K562 (cell line): ENCODE results near the gene CEACAM5. TPM values are rescaled to one million over a fixed set of nuclear protein-coding genes. Genes with fewer than 3 reads are reported as not detected.

Experiments
- ATAC-seq: fragments of 200-7000 bp; cut with Tn5 transposase; 3 replicates; pipeline ENCODE4 v1.9.1; 2020; ENCODE audit warnings: moderate library complexity
- BruUV-seq: library from RNA; stranded (reverse); fragments of 400-500 nt; replicated peaks from 2 replicates; lab custom pipeline; 2021; lab: Mats Ljungman, UMichigan
- CTCF ChIA-PET: fragments of 300-600 bp; formaldehyde crosslinking; extraction: SDS; loops from one replicate; lab custom pipeline; 2021; ENCODE audit warnings: low intra/inter-chr PET ratio; lab: Yijun Ruan, JAX
- POLR2A ChIA-PET: fragments of 300-600, 350-650 bp; sonication (Branson Sonifier 250); formaldehyde crosslinking; extraction: SDS; loops from one replicate; lab custom pipeline; 2021; ENCODE audit warnings: antibody characterized with exemption, inconsistent platforms; lab: Yijun Ruan, JAX
- DNase-seq, 4 experiments: peaks; one replicate each; pipeline versions ENCODE4 v3.0.0 to v3.0.0-alpha.2; 2011 to 2018; ENCODE audit warnings: low spot score in 3 of 4, mixed read lengths in 3 of 4; ENCODE audit errors: extremely low read depth in 1 of 4
- FAIRE-seq: peaks from 2 replicates; lab custom pipeline; 2011; peaks lifted over from hg19 to GRCh38; lab: Jason Lieb, UNC
- H2AFZ ChIP-seq: 2 replicates; pipeline ENCODE4 v1.6.0; 2011; ENCODE audit warnings: low read depth, low read length, control low read depth, inconsistent platforms
- H3K27ac ChIP-seq: fragments of 200-600 bp; 3 replicates; pipeline ENCODE4 v1.8.0; 2011; ENCODE audit warnings: low read depth, mild to moderate bottlenecking, control low read depth, inconsistent platforms, low read length, moderate library complexity, mixed read lengths; ENCODE audit errors: extremely low read depth
- H3K27me3 ChIP-seq, 2 experiments: fragments of 300-600 bp in 1 of 2; 2 replicates in 1 of 2; 3 replicates in 1 of 2; pipeline versions ENCODE4 v1.6.0 to v1.8.0; 2011; ENCODE audit warnings: inconsistent platforms in 2 of 2, low read length in 2 of 2, mild to moderate bottlenecking in 1 of 2, mixed read lengths in 1 of 2, moderate library complexity in 1 of 2; ENCODE audit not compliant: control insufficient read depth in 2 of 2, insufficient read depth in 2 of 2
- H3K36me3 ChIP-seq: fragments of 300-600 bp; 3 replicates; pipeline ENCODE4 v1.8.0; 2011; ENCODE audit warnings: mild to moderate bottlenecking, low read length, inconsistent platforms; ENCODE audit not compliant: control insufficient read depth, insufficient read depth
- H3K4me1 ChIP-seq, 2 experiments: fragments of 200-600 bp in 1 of 2; replicated peaks in 1 of 2; 2 replicates in 1 of 2; 3 replicates in 1 of 2; pipeline versions ENCODE4 v1.5.1 to v1.8.0; 2011; ENCODE audit warnings: inconsistent platforms in 2 of 2, low read length in 2 of 2, mild to moderate bottlenecking in 1 of 2, mixed read lengths in 1 of 2, moderate library complexity in 1 of 2; ENCODE audit not compliant: control insufficient read depth in 2 of 2, insufficient read depth in 2 of 2
- H3K4me2 ChIP-seq: 2 replicates; pipeline ENCODE4 v1.6.1; 2011; ENCODE audit warnings: low read length, control low read depth, inconsistent platforms, mixed read lengths; ENCODE audit not compliant: insufficient read depth
- H3K4me3 ChIP-seq: fragments of 200-600 bp; sonication (generic), shearing (Covaris generic); 2 replicates; pipeline ENCODE4 v1.5.1; 2016; ENCODE audit warnings: control low read depth, inconsistent platforms
- H3K79me2 ChIP-seq: fragments of 200-600 bp; 3 replicates; pipeline ENCODE4 v1.8.0; 2011; ENCODE audit warnings: low read length, inconsistent platforms; ENCODE audit not compliant: control insufficient read depth, insufficient read depth
- H3K9ac ChIP-seq, 2 experiments: 2 replicates each; pipeline versions ENCODE4 v1.6.0 to v1.6.1; 2011; ENCODE audit warnings: low read depth in 2 of 2, low read length in 2 of 2, control low read depth in 1 of 2, inconsistent platforms in 1 of 2, mild to moderate bottlenecking in 1 of 2, mixed read lengths in 1 of 2; ENCODE audit not compliant: insufficient read depth in 1 of 2
- H3K9me1 ChIP-seq: one replicate; pipeline ENCODE4 v1.6.0; 2011; ENCODE audit warnings: inconsistent platforms, mild to moderate bottlenecking, low read length, moderate library complexity; ENCODE audit not compliant: control insufficient read depth, insufficient read depth
- H3K9me3 ChIP-seq: replicated peaks from 2 replicates; pipeline ENCODE4 v1.5.1; 2011; ENCODE audit warnings: low read depth, low read length, inconsistent platforms; ENCODE audit not compliant: control insufficient read depth, insufficient read depth
- H4K20me1 ChIP-seq: replicated peaks from 2 replicates; pipeline ENCODE4 v1.6.1; 2011; ENCODE audit warnings: low read length, inconsistent platforms, mixed read lengths; ENCODE audit not compliant: control insufficient read depth, insufficient read depth
- EHMT2 ChIP-seq: fragments of 450-650 bp; IDR thresholded peaks from 2 replicates; pipeline ENCODE4 v1.6.1; 2018; ENCODE audit warnings: antibody characterized with exemption
- EZH2 ChIP-seq: IDR thresholded peaks from 2 replicates; pipeline ENCODE4 v1.6.1; 2012; ENCODE audit warnings: low read depth, mild to moderate bottlenecking, inconsistent platforms, low read length, borderline replicate concordance
- HMGXB4 ChIP-seq: sonication (generic); formaldehyde crosslinking; IDR thresholded peaks from 2 replicates; pipeline ENCODE4 v1.8.1; 2023; ENCODE audit warnings: mild to moderate bottlenecking, missing genetic modification reagents
- MIER1 ChIP-seq: fragments of 450-650 bp; IDR thresholded peaks from 2 replicates; pipeline ENCODE4 v1.6.1; 2016; ENCODE audit warnings: antibody characterized with exemption, mild to moderate bottlenecking, low read depth
- OTX1 ChIP-seq: fragments of 450-650 bp; formaldehyde crosslinking; IDR thresholded peaks from 2 replicates; pipeline ENCODE4 v1.4.0; 2022; ENCODE audit warnings: mild to moderate bottlenecking
- REST ChIP-seq, 2 experiments: fragments of 450-650 bp; formaldehyde crosslinking in 1 of 2; IDR thresholded peaks; 2 replicates each; pipeline versions ENCODE4 v1.4.0 to v1.6.1; 2014 to 2020; ENCODE audit warnings: mild to moderate bottlenecking in 2 of 2, borderline replicate concordance in 1 of 2, low read depth in 1 of 2
- ZNF511 ChIP-seq: sonication (generic); formaldehyde crosslinking; IDR thresholded peaks from 2 replicates; pipeline ENCODE4 v1.8.0; 2022; ENCODE audit warnings: mild to moderate bottlenecking, missing genetic modification reagents
- WGBS: fragments of 100-300 bp; shearing (Covaris generic); methylation state at CpG from one replicate; pipeline ENCODE4 v1.1.6; 2016; ENCODE audit warnings: low coverage, mixed read lengths; ENCODE audit not compliant: insufficient coverage; ENCODE audit errors: missing lambda C conversion rate; 5-methylcytosine and 5-hydroxymethylcytosine counted together
- in situ Hi-C: fragments of 300-500 bp; cut with MboI; formaldehyde crosslinking; loops from 4 replicates; pipeline ENCODE4 v1.15.0; 2018; ENCODE audit warnings: inconsistent platforms, mixed read lengths
- intact Hi-C: fragments of 100-400 bp; cut with micrococcal nuclease; formaldehyde crosslinking; loops from 2 replicates; pipeline ENCODE4 v1.14.2; 2022
- polyA plus RNA-seq, 8 experiments: library from polyadenylated mRNA; depleted of rRNA in 4 of 8; stranded (reverse) in 5 of 8; unstranded in 3 of 8; fragments of >200 nt; fragmentation: Nextera tagmentation in 2 of 8; fragmentation: Illumina TruSeq in 1 of 8; extraction: Ambion mirVana in 2 of 8; extraction: Trizol in 1 of 8; gene quantifications; 2 replicates each; pipeline versions ENCODE4 v1.2.1 to v1.2.3, GENCODE V29; 2011 to 2014; ENCODE audit warnings: inconsistent platforms in 1 of 8, missing spikeins in 1 of 8
- total RNA-seq, 7 experiments: library from RNA; depleted of rRNA in 6 of 7; stranded (reverse); fragments of >200 nt in 6 of 7; fragmentation: Illumina TruSeq in 2 of 7; extraction: Trizol in 2 of 7; gene quantifications; 2 replicates each; pipeline versions ENCODE4 v1.2.1 to v1.2.3, GENCODE V29; 2011 to 2021; ENCODE audit warnings: low replicate concordance in 1 of 7
- TF ChIP-seq, protein P1 (sequence below): fragments of 250-450 bp; sonication (Bioruptor Pico); IDR thresholded peaks from 2 replicates; pipeline ENCODE4 v1.8.0; 2021; ENCODE audit warnings: mild to moderate bottlenecking, moderate library complexity

Gene CEACAM5
- total and polyA plus RNA-seq, 9 of the 15 experiments (the other 6 are each of a cell fraction or from before 2014, with no cell fraction given), result 0.33 TPM; not detected in 8

GRCh38 chr19:41705393-41706174, 2.8 kb upstream of the CEACAM5 start:
- no TSS peak for BruUV-seq
- no peak overlapping the region for H3K4me3 ChIP-seq
- DNase-seq (peak; percentile 35 to 49 (median 42)), ATAC-seq (peak; percentile 52), FAIRE-seq (no peak)
- H3K9me1 ChIP-seq, result no peaks in the 10 kb centered on the region
- POLR2A ChIA-PET, result no interaction called here
- no peak overlapping the region for H3K9ac ChIP-seq
- in situ Hi-C loops, result loop anchor here (5.0 kb wide), 1 partner anchor 42 kb away; no protein-coding TSS in a partner anchor
- CTCF ChIA-PET, result interaction anchor here (1.1 kb wide), 1 partner anchor 41 kb away, joined by 3 read pairs; no protein-coding TSS in a partner anchor
- no peaks in the 10 kb centered on the region for H3K36me3 ChIP-seq
- no peaks in the 10 kb centered on the region for H3K79me2 ChIP-seq
- H3K4me2 ChIP-seq, result no peak overlapping the region
- no peak overlapping the region for H2AFZ ChIP-seq
- intact Hi-C loops, result loop anchor here (2.0 kb wide), 1 partner anchor 115 kb away; no protein-coding TSS in a partner anchor
- no peaks in the 10 kb centered on the region for H3K9me3 ChIP-seq
- H3K27me3 ChIP-seq, result no peaks in the 10 kb centered on the region; a peak in 2 of 5 replicates
- H3K4me1 ChIP-seq, result peaks cover 0 to 7% of the 10 kb centered on the region in 2 experiments; a peak in 2 of 5 replicates
- 2% methylated on average over 9 of the region's 10 CpGs for WGBS
- H4K20me1 ChIP-seq, result peaks cover 14% of the 10 kb centered on the region
- H3K27ac ChIP-seq, result no peak overlapping the region
- TF ChIP-seq HMGXB4 (CRISPR knock-in tag), result 0 out of 2 replicates have a peak, but pooled peaks have one; percentile 43
- peak; percentile 95 for TF ChIP-seq EHMT2
- no peak for TF ChIP-seq OTX1 (CRISPR knock-in tag)
- TF ChIP-seq ZNF511, result peak; percentile 79; the same call in 1 of the 2 replicates
- peak; percentile 98 for TF ChIP-seq REST (IDR thresholded peaks at IDR 0.05; ENCODE audit: borderline replicate concordance)
- peak; percentile 93 for TF ChIP-seq REST (CRISPR knock-in tag; IDR thresholded peaks at IDR 0.05; ENCODE audit: low read depth)
- TF ChIP-seq MIER1, result peak; percentile 86
- no peak for TF ChIP-seq EZH2
- TF ChIP-seq, protein P1, sequence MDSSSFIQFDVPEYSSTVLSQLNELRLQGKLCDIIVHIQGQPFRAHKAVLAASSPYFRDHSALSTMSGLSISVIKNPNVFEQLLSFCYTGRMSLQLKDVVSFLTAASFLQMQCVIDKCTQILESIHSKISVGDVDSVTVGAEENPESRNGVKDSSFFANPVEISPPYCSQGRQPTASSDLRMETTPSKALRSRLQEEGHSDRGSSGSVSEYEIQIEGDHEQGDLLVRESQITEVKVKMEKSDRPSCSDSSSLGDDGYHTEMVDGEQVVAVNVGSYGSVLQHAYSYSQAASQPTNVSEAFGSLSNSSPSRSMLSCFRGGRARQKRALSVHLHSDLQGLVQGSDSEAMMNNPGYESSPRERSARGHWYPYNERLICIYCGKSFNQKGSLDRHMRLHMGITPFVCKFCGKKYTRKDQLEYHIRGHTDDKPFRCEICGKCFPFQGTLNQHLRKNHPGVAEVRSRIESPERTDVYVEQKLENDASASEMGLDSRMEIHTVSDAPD, result no peak
